Calu3 (cell line): ENCODE measurements around the gene DAAM1. TPM values are rescaled to one million over a fixed set of nuclear protein-coding genes. Genes with fewer than 3 reads are reported as not detected.

Source experiments
- BruUV-seq: library from RNA; stranded (reverse); fragments of 400-500 nt; replicated peaks from 2 replicates; lab custom pipeline; 2021; lab: Mats Ljungman, UMichigan
- CTCF ChIA-PET: fragments of 300-600 bp; sonication (Branson Sonifier 250); formaldehyde crosslinking; loops from one replicate; lab custom pipeline; 2022; ENCODE audit warnings: antibody characterized with exemption; lab: Charles Lee
- DNase-seq: peaks from one replicate; pipeline ENCODE4 v3.0.0; 2022
- H3K27ac Mint-ChIP-seq: one replicate; pipeline ENCODE4 v1.8.0; 2022; ENCODE audit warnings: mixed read lengths; ENCODE audit not compliant: unreplicated experiment
- H3K27me3 Mint-ChIP-seq: one replicate; pipeline ENCODE4 v1.8.0; 2022; ENCODE audit warnings: mixed read lengths; ENCODE audit not compliant: unreplicated experiment
- H3K36me3 Mint-ChIP-seq: one replicate; pipeline ENCODE4 v1.8.0; 2022; ENCODE audit warnings: mild to moderate bottlenecking, moderate library complexity, mixed read lengths; ENCODE audit not compliant: insufficient read depth, unreplicated experiment
- H3K4me1 Mint-ChIP-seq: one replicate; pipeline ENCODE4 v1.8.0; 2022; ENCODE audit warnings: mild to moderate bottlenecking, low read depth, mixed read lengths; ENCODE audit not compliant: unreplicated experiment
- H3K4me3 Mint-ChIP-seq: one replicate; pipeline ENCODE4 v1.8.0; 2022; ENCODE audit warnings: mild to moderate bottlenecking, low read depth, moderate library complexity, mixed read lengths; ENCODE audit not compliant: unreplicated experiment
- H3K9me3 Mint-ChIP-seq: one replicate; pipeline ENCODE4 v1.8.0; 2022; ENCODE audit warnings: low read depth, mixed read lengths; ENCODE audit not compliant: unreplicated experiment
- CTCF ChIP-seq: fragments of 200-600 bp; IDR thresholded peaks from one replicate; pipeline ENCODE4 v1.8.0; 2022; ENCODE audit warnings: antibody characterized with exemption; ENCODE audit not compliant: unreplicated experiment
- intact Hi-C: fragments of 100-400 bp; cut with micrococcal nuclease; formaldehyde crosslinking; loops from one replicate; pipeline ENCODE4 v1.10.0; 2022; ENCODE audit not compliant: unreplicated experiment
- total RNA-seq: library from RNA; stranded (reverse); gene quantifications from 2 replicates; pipeline ENCODE4 v1.2.3, GENCODE V29; 2022

DAAM1 gene
- total RNA-seq, 1 experiment from 2014 or later = 28.9 TPM

DNA sequence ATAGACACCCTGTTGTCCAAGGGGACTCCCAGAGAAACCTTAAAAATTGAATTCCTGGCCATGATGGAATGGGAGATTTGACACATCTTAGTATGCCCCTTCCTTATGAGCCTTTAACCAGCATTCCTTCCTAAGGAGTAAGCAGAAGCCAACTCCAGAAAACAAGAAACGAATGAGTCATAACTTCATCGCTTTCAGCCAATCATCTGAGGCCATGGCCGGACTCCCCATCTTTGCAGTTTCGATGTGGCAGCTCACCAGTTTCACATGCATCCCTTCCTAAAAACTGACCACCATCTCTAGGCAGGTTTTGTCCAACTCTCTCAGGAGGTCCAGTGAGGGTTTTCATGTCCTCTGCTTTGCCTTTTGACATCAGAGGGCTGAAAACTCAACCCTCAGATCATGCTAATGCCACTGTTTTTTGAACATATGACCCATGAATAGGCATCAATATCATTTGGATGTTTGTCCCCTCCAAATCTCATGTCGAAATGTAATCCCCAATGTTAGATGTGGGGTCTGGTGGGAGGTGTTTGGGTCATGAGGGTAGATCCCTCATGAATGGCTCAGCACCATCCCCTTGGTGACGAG, 19.9 kb downstream of the DAAM1 start:
- intact Hi-C loops = no loop called here
- BruUV-seq = no TSS peak
- TF ChIP-seq CTCF = no peak
- no peak overlapping the region for H3K27ac Mint-ChIP-seq
- no peaks in the 10 kb centered on the region for H3K36me3 Mint-ChIP-seq
- H3K4me1 Mint-ChIP-seq = no peaks in the 10 kb centered on the region
- H3K27me3 Mint-ChIP-seq = no peaks in the 10 kb centered on the region
- no peaks in the 10 kb centered on the region for H3K9me3 Mint-ChIP-seq
- no peak for DNase-seq
- H3K4me3 Mint-ChIP-seq = no peak overlapping the region
- CTCF ChIA-PET = no interaction called here

DNA sequence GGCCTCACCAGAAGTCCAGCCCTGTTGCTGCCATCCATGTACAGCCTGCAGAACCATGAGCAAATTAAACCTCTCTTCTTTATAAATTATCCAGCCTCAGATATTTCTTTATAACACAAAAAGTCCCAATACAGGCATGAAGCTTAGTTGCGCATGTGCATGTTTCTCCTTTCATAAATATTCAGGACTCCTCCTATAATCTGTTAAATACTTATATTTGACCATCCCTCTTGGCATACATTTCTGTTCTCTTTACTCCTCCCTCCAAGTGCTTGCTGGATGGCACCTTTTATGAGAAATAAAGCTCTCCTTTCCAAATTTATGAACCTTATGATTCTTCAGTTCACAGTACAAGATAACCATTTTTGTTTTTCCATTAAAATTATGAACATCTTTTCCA, 20.5 kb downstream of the DAAM1 start:
- no peaks in the 10 kb centered on the region for H3K9me3 Mint-ChIP-seq
- intact Hi-C loops = no loop called here
- no peak overlapping the region for H3K4me3 Mint-ChIP-seq
- CTCF ChIA-PET = no interaction called here
- no peaks in the 10 kb centered on the region for H3K36me3 Mint-ChIP-seq
- H3K27ac Mint-ChIP-seq = no peak overlapping the region
- no peak for TF ChIP-seq CTCF
- DNase-seq = no peak
- H3K4me1 Mint-ChIP-seq = no peaks in the 10 kb centered on the region
- no peaks in the 10 kb centered on the region for H3K27me3 Mint-ChIP-seq
- BruUV-seq = no TSS peak

DNA sequence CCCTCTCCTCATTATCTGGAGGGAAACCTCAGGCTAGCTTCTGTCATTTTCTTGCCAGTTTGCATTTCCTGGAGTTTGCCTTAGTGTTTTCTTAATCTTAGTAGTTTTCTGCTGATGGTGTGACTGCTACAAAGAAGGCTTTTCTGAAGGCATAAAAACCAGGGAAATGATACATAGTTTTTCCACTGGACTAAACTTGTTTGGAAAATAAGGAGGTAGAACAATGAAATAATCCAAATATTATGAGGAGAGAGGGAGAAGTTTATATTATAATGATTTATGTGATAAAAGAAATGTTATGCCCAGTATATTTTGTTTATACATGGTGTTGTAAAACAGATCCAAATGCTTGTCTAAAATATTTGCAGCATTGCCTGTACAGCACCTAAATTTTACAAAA, 22.2 kb downstream of the DAAM1 start:
- CTCF ChIA-PET = no interaction called here
- no peak for TF ChIP-seq CTCF
- Mint-ChIP-seq H3K4me3 (no peak overlapping the region), H3K9me3 (no peaks in the 10 kb centered on the region), H3K4me1 (no peaks in the 10 kb centered on the region), H3K36me3 (no peaks in the 10 kb centered on the region), H3K27me3 (no peaks in the 10 kb centered on the region), H3K27ac (no peak overlapping the region)
- DNase-seq = no peak
- BruUV-seq = no TSS peak
- intact Hi-C loops = no loop called here

GRCh38 chr14:59213368-59214315, 25.2 kb downstream of the DAAM1 start:
- H3K27me3 Mint-ChIP-seq = no peaks in the 10 kb centered on the region
- no peak overlapping the region for H3K27ac Mint-ChIP-seq
- BruUV-seq = no TSS peak
- H3K4me3 Mint-ChIP-seq = no peak overlapping the region
- no peaks in the 10 kb centered on the region for H3K4me1 Mint-ChIP-seq
- CTCF ChIA-PET = interaction anchor here (0.5 to 0.6 kb wide), 2 partner anchors 99 to 204 kb away, joined by 4 to 5 read pairs; no protein-coding TSS in a partner anchor
- intact Hi-C loops = no loop called here
- H3K36me3 Mint-ChIP-seq = no peaks in the 10 kb centered on the region
- no peak for TF ChIP-seq CTCF
- DNase-seq = no peak
- H3K9me3 Mint-ChIP-seq = no peaks in the 10 kb centered on the region
